Astrocyte (in vitro differentiated cells and primary cell): ENCODE data around the gene FAM78B.

ENCODE experiments used
- EZH2 ChIP-seq: IDR thresholded peaks from 2 replicates; pipeline ENCODE4 v1.6.1; 2012; ENCODE audit warnings: mild to moderate bottlenecking, low read length, inconsistent platforms; ENCODE audit not compliant: insufficient read depth
- TF ChIP-seq, protein P1 (sequence below): IDR thresholded peaks from 2 replicates; pipeline ENCODE4 v1.5.1; 2011; ENCODE audit warnings: low read depth, mild to moderate bottlenecking, inconsistent platforms, low read length, moderate library complexity; ENCODE audit not compliant: insufficient read depth

DNA sequence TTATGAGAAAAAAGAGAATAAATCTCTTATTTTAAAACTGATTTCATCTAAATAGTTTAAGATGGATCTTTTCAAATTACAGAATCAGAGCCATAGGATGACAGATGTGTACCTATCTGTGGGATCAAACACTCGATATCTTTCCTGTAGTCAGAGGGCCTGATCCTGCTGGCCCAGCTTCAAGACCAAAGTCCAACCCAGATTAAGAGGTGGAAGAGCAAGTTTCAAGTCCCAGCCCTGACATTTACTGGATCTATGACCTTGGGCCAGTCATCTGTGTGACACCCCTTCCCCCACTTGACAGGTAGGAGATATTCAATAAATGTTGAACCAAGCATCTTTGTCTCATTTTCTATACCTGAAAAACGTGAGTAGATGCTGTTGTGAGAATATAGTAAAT lies 140.7 kb downstream of the FAM78B start:
- TF ChIP-seq, protein P1, sequence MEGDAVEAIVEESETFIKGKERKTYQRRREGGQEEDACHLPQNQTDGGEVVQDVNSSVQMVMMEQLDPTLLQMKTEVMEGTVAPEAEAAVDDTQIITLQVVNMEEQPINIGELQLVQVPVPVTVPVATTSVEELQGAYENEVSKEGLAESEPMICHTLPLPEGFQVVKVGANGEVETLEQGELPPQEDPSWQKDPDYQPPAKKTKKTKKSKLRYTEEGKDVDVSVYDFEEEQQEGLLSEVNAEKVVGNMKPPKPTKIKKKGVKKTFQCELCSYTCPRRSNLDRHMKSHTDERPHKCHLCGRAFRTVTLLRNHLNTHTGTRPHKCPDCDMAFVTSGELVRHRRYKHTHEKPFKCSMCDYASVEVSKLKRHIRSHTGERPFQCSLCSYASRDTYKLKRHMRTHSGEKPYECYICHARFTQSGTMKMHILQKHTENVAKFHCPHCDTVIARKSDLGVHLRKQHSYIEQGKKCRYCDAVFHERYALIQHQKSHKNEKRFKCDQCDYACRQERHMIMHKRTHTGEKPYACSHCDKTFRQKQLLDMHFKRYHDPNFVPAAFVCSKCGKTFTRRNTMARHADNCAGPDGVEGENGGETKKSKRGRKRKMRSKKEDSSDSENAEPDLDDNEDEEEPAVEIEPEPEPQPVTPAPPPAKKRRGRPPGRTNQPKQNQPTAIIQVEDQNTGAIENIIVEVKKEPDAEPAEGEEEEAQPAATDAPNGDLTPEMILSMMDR = no peak
- no peak for TF ChIP-seq EZH2
